OCI-M2 (cell line): ENCODE measurements around the gene GH1.
"Not testable (repeated sequence)": the region's sequence is repeated elsewhere in the genome, so short reads cannot be mapped to it uniquely, and the experiment has no call there.

Experiments used
- DNase-seq: peaks from one replicate; lab custom pipeline; 2025; ENCODE audit not compliant: unreplicated experiment; lab: John Stamatoyannopoulos, UW

GH1 gene

GRCh38 chr17:63869491-63870291 lies 48.9 kb downstream of the GH1 start:
- DNase-seq = not testable (repeated sequence)
